HL-60 (cell line): ENCODE measurements around the gene RBBP7.

ENCODE experiments used
- POLR2AphosphoS5 ChIP-seq: IDR thresholded peaks from 2 replicates; pipeline ENCODE4 v1.6.1; 2012; ENCODE audit warnings: low read depth
- REST ChIP-seq: IDR thresholded peaks from 2 replicates; pipeline ENCODE4 v1.6.1; 2012; ENCODE audit warnings: low read depth; ENCODE audit not compliant: insufficient replicate concordance
- TF ChIP-seq, protein P1 (sequence below): IDR thresholded peaks from one replicate; pipeline ENCODE4 v1.5.1; 2011; ENCODE audit warnings: low read length, control low read depth, inconsistent platforms; ENCODE audit not compliant: insufficient read depth

- TF ChIP-seq, protein P1, sequence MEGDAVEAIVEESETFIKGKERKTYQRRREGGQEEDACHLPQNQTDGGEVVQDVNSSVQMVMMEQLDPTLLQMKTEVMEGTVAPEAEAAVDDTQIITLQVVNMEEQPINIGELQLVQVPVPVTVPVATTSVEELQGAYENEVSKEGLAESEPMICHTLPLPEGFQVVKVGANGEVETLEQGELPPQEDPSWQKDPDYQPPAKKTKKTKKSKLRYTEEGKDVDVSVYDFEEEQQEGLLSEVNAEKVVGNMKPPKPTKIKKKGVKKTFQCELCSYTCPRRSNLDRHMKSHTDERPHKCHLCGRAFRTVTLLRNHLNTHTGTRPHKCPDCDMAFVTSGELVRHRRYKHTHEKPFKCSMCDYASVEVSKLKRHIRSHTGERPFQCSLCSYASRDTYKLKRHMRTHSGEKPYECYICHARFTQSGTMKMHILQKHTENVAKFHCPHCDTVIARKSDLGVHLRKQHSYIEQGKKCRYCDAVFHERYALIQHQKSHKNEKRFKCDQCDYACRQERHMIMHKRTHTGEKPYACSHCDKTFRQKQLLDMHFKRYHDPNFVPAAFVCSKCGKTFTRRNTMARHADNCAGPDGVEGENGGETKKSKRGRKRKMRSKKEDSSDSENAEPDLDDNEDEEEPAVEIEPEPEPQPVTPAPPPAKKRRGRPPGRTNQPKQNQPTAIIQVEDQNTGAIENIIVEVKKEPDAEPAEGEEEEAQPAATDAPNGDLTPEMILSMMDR: no peak
- TF ChIP-seq REST (no peak), POLR2AphosphoS5 (no peak)
Observed at GRCh38 chrX:16874458-16875095, 4.4 kb upstream of the RBBP7 start.
